Ovary (tissue), 3 donors: ENCODE results near the gene NPIPB9.
"Not testable (repeated sequence)": the region's sequence is repeated elsewhere in the genome, so short reads cannot be mapped to it uniquely, and the experiment has no call there.

Experiments used
- EP300 ChIP-seq: sonication (generic); formaldehyde crosslinking; IDR thresholded peaks from one replicate; pipeline ENCODE4 v1.6.1; 2017; ENCODE audit warnings: antibody characterized with exemption
- POLR2A ChIP-seq: fragments of 450-650 bp; IDR thresholded peaks from one replicate; pipeline ENCODE4 v1.6.1; 2017; ENCODE audit warnings: antibody characterized with exemption, mild to moderate bottlenecking, moderate library complexity
- TF ChIP-seq, protein P1 (sequence below), 3 donors: fragments of 450-650 bp in 2 of 3; fragments of 200-600 bp in 1 of 3; IDR thresholded peaks; one replicate each; pipeline versions ENCODE4 v1.5.1 to v1.8.0; 2016 to 2022; ENCODE audit warnings: antibody characterized with exemption in 3 of 3, mild to moderate bottlenecking in 1 of 3
- donor health status: DM: no; HTN: no; CAD: no.

DNA sequence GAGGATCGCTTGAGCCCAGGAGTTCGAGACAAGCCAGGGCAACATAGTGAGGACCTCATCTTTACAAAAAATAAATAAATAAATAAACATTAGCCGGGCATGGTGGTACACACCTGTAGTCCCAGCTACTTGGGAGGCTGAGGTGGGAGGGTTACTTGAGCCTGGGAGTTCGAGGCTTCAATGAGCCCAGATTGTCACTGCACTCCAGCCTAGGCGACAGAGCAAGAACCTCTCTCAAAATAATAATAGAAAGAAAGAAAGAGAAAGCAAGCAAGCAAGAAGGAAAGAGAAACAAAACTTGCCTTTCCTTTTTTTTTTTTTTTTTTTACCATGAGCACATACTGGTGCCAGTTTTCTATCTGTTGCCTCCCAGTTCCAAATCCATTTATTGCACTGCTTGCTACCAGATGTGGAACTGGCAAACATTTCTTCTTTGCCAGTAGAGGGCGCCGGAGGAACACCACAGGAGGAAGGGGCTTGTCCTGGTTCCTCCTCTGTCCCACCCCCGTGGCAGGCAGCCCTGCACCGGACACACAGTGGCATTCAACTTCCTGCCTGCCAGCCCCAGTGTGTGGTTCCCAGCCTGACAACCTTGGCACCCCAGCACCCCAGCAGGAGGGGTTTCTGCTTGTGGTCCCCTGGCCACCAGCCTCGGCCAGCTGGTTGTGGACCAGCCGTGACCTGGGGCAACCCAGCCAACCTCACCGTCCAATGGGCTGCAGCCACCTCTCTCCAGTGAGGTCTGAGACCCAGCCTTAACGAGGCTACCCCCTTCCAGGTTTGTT lies 50.8 kb downstream of the NPIPB9 start:
- TF ChIP-seq, protein P1, sequence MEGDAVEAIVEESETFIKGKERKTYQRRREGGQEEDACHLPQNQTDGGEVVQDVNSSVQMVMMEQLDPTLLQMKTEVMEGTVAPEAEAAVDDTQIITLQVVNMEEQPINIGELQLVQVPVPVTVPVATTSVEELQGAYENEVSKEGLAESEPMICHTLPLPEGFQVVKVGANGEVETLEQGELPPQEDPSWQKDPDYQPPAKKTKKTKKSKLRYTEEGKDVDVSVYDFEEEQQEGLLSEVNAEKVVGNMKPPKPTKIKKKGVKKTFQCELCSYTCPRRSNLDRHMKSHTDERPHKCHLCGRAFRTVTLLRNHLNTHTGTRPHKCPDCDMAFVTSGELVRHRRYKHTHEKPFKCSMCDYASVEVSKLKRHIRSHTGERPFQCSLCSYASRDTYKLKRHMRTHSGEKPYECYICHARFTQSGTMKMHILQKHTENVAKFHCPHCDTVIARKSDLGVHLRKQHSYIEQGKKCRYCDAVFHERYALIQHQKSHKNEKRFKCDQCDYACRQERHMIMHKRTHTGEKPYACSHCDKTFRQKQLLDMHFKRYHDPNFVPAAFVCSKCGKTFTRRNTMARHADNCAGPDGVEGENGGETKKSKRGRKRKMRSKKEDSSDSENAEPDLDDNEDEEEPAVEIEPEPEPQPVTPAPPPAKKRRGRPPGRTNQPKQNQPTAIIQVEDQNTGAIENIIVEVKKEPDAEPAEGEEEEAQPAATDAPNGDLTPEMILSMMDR (IDR thresholded peaks at IDR 0.05), result not testable (repeated sequence)
- TF ChIP-seq EP300, POLR2A: not testable (repeated sequence)
